Epithelial cell of prostate (primary cell): Measurements from ENCODE around the gene NUDT3.
A peak's percentile ranks its signal among the peaks of the same experiment; 100 is the strongest.
"Not testable (repeated sequence)": the region's sequence is repeated elsewhere in the genome, so short reads cannot be mapped to it uniquely, and the experiment has no call there.

Experiments used
- DNase-seq: peaks from one replicate; pipeline ENCODE4 v3.0.0-alpha.2; 2011; ENCODE audit warnings: low read depth, low spot score
- H3K27ac ChIP-seq: fragments of 450-650 bp; 2 replicates; pipeline ENCODE4 v1.5.1; 2017; ENCODE audit warnings: mild to moderate bottlenecking

Gene NUDT3

GRCh38 chr6:34324738-34325444 is 67.6 kb downstream of the NUDT3 start:
- no peak for DNase-seq
- H3K27ac ChIP-seq: peak overlapping the region; percentile 37

DNA sequence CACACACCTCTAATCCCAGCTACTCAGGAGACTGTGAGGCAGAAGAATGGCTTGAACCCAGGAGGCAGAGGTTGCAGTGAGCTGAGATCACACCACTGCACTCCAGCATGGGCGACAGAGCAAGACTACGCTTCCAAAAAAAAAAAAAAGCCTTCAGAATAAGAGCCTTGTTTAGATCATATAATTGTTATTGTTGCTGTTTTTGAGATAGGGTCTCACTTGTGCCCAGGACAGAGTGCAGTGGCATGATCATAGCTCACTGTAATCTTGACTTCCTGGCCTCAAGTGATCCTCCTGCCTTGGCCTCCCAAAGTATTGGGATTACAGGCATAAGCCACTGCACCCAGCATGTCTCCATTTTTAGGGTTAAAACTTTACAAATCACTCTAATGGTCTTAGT is 68.2 kb downstream of the NUDT3 start:
- DNase-seq, H3K27ac ChIP-seq: not testable (repeated sequence)

DNA sequence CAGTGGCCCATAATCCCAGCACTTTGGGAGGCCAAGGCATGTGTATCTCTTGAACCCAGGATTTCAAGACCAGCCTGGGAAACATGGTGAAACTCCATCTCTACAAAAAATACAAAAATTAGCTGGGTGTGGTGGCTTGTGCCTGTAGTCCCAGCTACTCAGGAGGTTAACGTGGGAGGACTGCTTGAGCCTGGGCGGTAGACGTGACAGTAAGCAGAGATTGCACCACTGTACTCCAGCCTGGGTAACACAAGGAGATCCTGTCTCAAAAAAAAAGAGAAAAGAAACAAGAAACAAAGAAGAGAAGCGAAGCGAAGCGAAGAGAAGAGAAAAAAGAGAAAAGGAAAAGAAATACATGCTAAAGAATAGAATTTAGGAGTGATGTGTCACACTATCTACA is 69.2 kb downstream of the NUDT3 start:
- DNase-seq: no peak
- H3K27ac ChIP-seq: no peak overlapping the region

DNA sequence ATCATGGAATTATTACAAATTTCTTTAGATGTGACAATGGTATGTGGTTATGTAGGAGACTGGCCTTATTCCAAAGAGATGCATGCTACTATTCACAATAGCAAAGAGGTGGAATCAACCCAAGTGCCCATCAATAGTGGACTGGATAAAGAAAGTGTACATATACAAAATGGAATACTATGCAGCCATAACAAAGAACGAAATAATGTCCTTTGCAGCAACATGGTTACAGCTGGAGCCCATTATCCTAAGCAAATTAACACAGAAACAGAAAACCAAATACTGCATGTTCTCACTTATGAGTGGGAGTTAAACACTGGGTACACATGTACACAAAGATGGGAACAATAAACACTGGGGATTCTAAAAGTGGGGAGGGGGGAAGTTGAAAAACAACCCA is 69.7 kb downstream of the NUDT3 start:
- no peak for DNase-seq
- no peak overlapping the region for H3K27ac ChIP-seq

GRCh38 chr6:34321821-34322220 is 70.6 kb downstream of the NUDT3 start:
- no peak for DNase-seq
- H3K27ac ChIP-seq: no peak overlapping the region

GRCh38 chr6:34319471-34319885 is 73.0 kb downstream of the NUDT3 start:
- peak overlapping the region; percentile 78 for H3K27ac ChIP-seq
- peak; percentile 84 for DNase-seq

DNA sequence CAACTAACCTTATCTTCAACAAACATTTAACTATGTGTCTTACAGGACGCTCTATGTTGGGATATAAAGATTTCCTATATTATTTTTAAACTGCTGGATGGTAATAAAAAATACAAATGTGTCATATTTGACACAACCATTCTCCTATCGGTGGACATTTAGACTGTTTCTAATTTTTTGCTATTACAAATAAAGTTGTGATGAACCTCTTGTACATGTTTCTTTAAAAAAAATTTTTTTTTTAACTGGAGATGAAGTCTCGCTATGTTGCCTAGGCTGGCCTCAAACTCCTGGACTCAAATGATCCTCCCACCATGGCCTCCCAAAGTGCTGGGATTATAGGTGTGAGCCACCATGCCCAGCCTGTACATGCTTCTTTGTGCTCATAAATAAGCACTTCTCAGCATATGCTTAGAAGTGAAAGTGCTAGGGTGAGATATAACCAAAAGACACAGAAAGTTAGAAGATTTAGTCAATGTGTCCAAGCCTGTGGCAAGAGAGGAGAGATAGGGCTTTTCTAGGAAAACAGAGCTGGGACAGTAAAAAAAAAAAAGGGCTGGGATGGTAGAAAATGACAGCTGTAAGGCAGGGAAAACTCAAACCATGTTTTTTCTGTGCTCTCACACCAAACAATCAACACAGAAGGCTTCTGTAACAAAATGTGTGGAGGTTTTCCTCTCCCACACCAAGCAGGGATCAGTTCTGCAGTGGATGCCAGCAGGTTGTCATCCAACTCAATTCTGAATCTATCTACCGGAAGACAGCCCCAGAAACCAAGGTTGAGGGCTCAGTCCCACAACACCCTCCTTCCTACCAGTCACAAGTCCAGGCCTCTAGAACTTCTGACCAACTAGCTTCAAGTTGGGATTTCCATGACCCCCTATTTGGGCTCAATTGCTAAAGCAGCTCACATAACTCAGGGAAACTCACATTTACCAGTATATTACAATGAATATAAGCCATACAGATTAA is 73.7 kb downstream of the NUDT3 start:
- no peak for DNase-seq
- peak overlapping the region; percentile 78 for H3K27ac ChIP-seq

GRCh38 chr6:34317882-34318498 is 74.5 kb downstream of the NUDT3 start:
- peak overlapping the region; percentile 78 for H3K27ac ChIP-seq

DNA sequence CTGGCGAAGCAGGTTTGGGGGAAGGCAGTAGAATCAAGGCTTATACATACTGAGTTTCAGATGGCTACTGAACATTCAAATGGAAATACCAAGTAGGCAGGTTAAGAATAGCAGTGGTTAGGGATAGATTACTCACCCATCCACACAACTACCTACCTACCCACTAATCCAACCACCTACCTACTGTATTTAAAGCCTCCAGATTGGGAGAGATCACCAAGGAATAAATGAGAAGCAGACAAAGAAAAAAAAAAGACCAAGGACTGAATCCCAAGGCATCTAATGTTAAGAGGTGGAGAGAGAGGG is 75.3 kb downstream of the NUDT3 start:
- DNase-seq: no peak
- H3K27ac ChIP-seq: no peak overlapping the region

More at GRCh38 chr6:34317882-34318498, 74.5 kb downstream of the NUDT3 start:
- no peak for DNase-seq

DNA sequence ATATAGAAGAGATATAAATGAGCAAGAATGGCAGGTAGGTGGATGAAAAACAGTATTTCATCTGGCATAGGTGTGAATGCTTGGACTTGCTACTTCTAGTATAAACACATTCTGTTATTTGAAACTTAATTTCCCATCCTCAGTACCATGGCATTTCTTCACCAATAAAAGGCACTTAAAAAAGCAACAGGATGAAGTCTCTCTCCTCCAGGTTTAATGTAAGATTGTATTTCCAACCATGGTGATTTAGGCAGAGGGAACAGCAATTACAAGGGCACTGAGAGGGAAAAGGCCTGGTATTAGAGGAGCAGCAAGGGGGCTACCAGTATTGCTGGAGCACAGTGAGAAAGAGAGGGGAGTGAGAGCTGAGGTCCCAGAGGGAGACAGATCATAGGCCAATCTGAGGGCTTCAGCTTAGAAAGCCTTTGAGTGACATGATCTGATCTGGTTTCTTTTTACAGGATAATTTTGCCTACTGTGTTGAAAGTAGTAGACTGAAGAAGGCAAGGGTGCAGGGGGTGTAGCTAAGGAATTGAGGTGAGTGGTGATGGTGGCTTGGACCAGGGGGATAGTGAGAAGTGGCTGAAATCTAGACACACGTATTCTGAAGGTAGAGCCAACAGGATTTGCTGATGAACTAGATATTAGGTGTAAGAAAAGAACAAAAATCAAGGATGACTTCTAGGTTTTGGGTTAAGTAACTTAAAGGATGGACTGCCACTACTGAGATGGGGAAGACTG is 75.9 kb downstream of the NUDT3 start:
- H3K27ac ChIP-seq: no peak overlapping the region
- no peak for DNase-seq

DNA sequence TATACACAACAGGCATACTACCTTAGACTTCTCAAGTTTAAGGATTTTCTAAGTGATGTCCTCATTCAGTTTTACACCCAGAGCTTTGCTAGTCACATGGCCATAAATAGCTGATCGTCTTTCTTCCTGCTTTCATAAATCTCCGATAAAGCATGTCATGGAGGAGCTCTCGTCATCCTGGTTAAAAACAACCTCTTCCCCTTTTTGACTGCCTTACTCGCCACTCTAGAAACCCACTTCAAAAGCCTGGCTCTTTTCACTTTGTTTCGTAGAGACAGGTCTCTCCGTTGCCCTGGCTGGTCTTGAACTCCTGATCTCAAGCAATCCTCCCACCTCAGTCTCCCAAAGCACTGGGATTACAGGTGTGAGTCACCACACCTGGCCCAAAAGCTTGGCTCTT is 76.7 kb downstream of the NUDT3 start:
- DNase-seq: no peak
- no peak overlapping the region for H3K27ac ChIP-seq

GRCh38 chr6:34315256-34315655 is 77.2 kb downstream of the NUDT3 start:
- H3K27ac ChIP-seq: no peak overlapping the region
- DNase-seq: no peak

- DNase-seq: no peak
- H3K27ac ChIP-seq: no peak overlapping the region
Observed at GRCh38 chr6:34312259-34312658, 80.2 kb downstream of the NUDT3 start.

DNA sequence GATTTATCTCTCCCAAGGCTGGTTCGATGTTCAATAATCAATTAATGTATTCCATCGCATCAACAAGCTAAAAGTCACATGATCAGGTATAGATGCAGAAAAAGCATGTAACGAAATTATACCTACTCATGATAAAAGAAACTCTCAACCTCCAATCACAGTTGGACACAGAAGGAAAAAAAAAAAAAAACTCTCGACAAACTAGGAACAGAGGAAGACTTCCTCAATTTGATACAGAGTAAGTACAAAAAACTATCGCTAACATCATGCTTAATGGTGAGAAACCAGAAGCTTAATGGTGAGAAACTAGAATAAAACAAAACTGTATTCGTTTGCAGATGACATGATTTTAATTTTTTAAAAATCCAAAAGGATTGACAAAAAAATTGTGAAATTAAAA is 81.7 kb downstream of the NUDT3 start:
- H3K27ac ChIP-seq: no peak overlapping the region
- no peak for DNase-seq

DNA sequence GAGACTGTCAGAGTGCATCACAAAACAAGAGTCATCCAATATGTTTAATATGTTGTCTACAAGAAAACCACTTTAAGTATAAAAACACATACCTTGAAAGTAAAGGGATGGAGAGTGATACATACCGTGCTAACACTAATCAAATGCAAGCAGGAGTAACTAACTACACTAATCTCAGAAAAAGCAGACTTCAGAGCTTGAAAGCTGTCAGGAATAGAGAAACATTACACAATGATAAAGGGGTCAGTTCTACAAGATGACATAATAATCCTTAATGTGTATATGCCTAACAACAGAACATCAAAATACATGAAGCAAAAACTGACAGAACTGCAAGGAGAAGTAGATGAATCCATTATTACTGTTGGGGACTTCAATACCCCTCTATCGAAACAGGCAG is 84.0 kb downstream of the NUDT3 start:
- H3K27ac ChIP-seq: no peak overlapping the region
- DNase-seq: no peak

DNA sequence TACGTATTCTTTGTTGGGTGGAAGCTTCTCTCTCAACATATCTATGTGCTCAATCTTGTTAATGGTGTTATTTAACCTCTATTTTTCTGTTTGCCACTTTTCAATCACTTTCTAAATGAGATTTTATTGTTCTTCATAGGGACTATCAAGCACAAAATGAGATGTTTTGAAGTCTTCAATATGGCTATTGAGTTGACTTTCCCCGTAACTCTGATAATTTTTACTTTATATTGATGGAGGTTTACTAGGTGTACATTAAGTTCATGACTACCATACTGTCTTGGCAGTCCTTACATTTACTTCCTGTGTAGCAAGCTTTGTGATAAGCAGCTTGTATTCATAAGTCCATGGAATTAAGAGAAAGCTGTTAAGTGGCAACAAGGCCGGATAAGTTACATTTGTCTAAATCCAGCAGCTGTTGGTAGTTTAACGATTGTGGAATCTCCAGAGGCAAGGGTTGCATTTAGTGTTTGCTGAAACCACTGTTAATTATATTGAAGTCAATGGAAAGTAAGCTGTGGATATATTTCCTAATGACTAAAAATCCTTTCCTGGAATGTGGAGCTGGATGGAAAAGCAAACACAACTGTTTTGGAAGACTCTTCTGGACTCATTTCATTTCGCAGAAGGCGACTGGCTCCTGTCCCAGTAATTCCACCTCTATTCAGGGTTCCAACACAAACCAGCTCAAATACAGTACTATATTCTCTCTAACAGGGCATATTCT is 86.3 kb downstream of the NUDT3 start:
- H3K27ac ChIP-seq: no peak overlapping the region
- DNase-seq: no peak

DNA sequence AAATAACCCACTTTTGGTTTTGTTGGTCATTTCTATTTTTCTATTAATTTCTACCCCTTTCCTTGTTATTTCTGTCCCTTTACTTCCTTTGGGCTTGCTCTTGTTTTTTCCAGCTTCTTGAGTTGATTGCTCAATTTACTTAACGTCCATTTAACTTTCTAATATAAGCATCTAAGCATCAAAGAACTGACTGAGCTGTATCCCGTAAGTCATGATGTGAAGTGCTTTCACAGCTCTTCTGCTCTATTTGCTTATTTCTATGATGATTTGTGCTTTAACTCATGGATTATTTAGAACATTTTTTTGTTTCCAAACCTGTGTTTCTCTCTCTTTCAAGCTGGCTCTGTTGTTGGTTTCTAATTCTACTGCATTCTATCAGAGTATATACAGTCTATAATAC is 87.0 kb downstream of the NUDT3 start:
- DNase-seq: no peak
- H3K27ac ChIP-seq: no peak overlapping the region

DNA sequence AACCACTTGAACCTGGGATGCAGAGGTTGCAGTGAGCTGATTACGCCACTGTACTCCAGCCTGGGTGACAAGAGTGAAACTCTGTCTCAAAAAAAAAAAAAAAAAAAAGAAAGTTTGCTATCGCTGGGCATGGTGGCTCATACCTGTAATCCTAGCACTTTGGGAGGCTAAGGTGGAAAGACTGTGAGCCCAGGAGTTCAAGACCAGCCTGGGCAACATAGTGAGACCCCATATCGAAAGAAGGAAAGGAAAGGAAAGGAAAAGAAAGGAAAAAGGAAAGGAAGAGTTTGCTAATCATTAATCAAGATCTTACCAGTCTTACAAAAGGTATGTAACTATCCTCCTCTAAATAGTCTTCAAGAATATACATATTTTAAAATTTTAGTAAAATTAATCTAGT is 88.3 kb downstream of the NUDT3 start:
- DNase-seq: no peak
- no peak overlapping the region for H3K27ac ChIP-seq

DNA sequence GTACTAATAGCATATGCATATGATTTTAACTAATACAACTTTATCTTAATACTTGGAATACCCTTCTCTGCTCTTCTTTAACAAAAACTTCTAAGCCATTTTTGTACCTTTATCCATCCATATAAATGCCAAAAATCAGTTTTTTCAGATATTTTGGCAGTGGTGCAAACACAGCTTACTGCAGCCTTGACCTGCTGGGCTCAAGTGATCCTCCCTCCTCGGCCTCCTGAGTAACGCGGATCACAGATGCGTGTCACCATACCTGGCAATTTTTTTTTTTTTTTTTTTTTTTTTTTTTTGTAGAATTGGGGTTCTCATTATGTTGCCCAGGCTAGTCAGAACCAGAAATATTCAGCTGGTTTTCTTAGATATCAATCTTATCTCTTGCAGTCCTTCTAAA is 89.5 kb downstream of the NUDT3 start:
- no peak for DNase-seq
- H3K27ac ChIP-seq: no peak overlapping the region

GRCh38 chr6:34301408-34301807 is 91.1 kb downstream of the NUDT3 start:
- no peak overlapping the region for H3K27ac ChIP-seq
- no peak for DNase-seq
